Activated T-cell treated with anti-CD3 and anti-CD28 coated beads, Interleukin-2, amount 50 U/mL, for 72 hours (primary cell): Measurements from ENCODE around the gene MMRN1. TPM values are rescaled to one million over a fixed set of nuclear protein-coding genes. Genes with fewer than 3 reads are reported as not detected.

Source experiments
- ATAC-seq, 2 donors: fragments of 150-1000 bp; cut with Tn5 transposase; replicated peaks in 1 of 2; 2 replicates each; pipeline ENCODE4 v1.10.0; 2021; ENCODE audit warnings: moderate library complexity in 2 of 2, mild to moderate bottlenecking in 1 of 2
- DNase-seq, 2 donors: peaks; one replicate each; pipeline ENCODE4 v3.0.0; 2021 to 2022; ENCODE audit warnings: mixed read lengths in 1 of 2
- H3K27ac Mint-ChIP-seq: one replicate; pipeline ENCODE4 v1.8.0; 2022; ENCODE audit warnings: mild to moderate bottlenecking, moderate library complexity, mixed read lengths
- H3K27me3 Mint-ChIP-seq: one replicate; pipeline ENCODE4 v1.8.0; 2022; ENCODE audit warnings: low read depth, mixed read lengths
- H3K36me3 Mint-ChIP-seq, 2 donors: one replicate each; pipeline ENCODE4 v1.8.0; 2022; ENCODE audit warnings: mixed read lengths in 2 of 2, mild to moderate bottlenecking in 1 of 2; ENCODE audit not compliant: insufficient read depth in 2 of 2
- H3K4me1 Mint-ChIP-seq: one replicate; pipeline ENCODE4 v1.8.0; 2022; ENCODE audit warnings: low read depth, mixed read lengths
- H3K4me3 Mint-ChIP-seq, 2 donors: one replicate each; pipeline ENCODE4 v1.8.0; 2022; ENCODE audit warnings: mild to moderate bottlenecking in 2 of 2, mixed read lengths in 2 of 2, moderate library complexity in 2 of 2
- H3K9me3 Mint-ChIP-seq, 2 donors: one replicate each; pipeline ENCODE4 v1.8.0; 2022; ENCODE audit warnings: mixed read lengths in 2 of 2
- total RNA-seq, 2 donors: library from RNA; stranded (reverse); gene quantifications; one replicate each; pipeline ENCODE4 v1.2.3, GENCODE V29; 2022

Gene MMRN1
- total RNA-seq, 2 donors from 2014 or later: not detected

GRCh38 chr4:89992744-89993143 lies 98.1 kb downstream of the MMRN1 start:
- no peak for ATAC-seq
- DNase-seq: no peak
- Mint-ChIP-seq H3K4me3 (no peak overlapping the region), H3K36me3 (no peaks in the 10 kb centered on the region), H3K27ac (no peak overlapping the region), H3K9me3 (peaks cover 0 to 3% of the 10 kb centered on the region in 2 donors), H3K27me3 (no peaks in the 10 kb centered on the region), H3K4me1 (no peaks in the 10 kb centered on the region)

GRCh38 chr4:89994176-89994873 lies 99.7 kb downstream of the MMRN1 start:
- H3K9me3 Mint-ChIP-seq: no peaks in the 10 kb centered on the region
- no peak overlapping the region for H3K4me3 Mint-ChIP-seq
- no peak for DNase-seq
- H3K36me3 Mint-ChIP-seq: no peaks in the 10 kb centered on the region
- no peaks in the 10 kb centered on the region for H3K4me1 Mint-ChIP-seq
- ATAC-seq: no peak
- no peaks in the 10 kb centered on the region for H3K27me3 Mint-ChIP-seq
- no peak overlapping the region for H3K27ac Mint-ChIP-seq

- H3K4me3 Mint-ChIP-seq: no peak overlapping the region
- no peak overlapping the region for H3K27ac Mint-ChIP-seq
- H3K9me3 Mint-ChIP-seq: no peaks in the 10 kb centered on the region
- H3K36me3 Mint-ChIP-seq: no peaks in the 10 kb centered on the region
- ATAC-seq (no peak), DNase-seq (no peak)
- H3K27me3 Mint-ChIP-seq: no peaks in the 10 kb centered on the region
- no peaks in the 10 kb centered on the region for H3K4me1 Mint-ChIP-seq
Observed at GRCh38 chr4:89995006-89995405, 100.4 kb downstream of the MMRN1 start.

- H3K9me3 Mint-ChIP-seq: no peaks in the 10 kb centered on the region
- no peak for ATAC-seq
- no peaks in the 10 kb centered on the region for H3K4me1 Mint-ChIP-seq
- no peaks in the 10 kb centered on the region for H3K36me3 Mint-ChIP-seq
- H3K27me3 Mint-ChIP-seq: no peaks in the 10 kb centered on the region
- no peak overlapping the region for H3K27ac Mint-ChIP-seq
- DNase-seq: no peak
- no peak overlapping the region for H3K4me3 Mint-ChIP-seq
Observed at GRCh38 chr4:89995814-89996213, 101.2 kb downstream of the MMRN1 start.

GRCh38 chr4:89997171-89997704 lies 102.6 kb downstream of the MMRN1 start:
- H3K4me3 Mint-ChIP-seq: no peak overlapping the region
- H3K27me3 Mint-ChIP-seq: no peaks in the 10 kb centered on the region
- peaks cover 0 to 2% of the 10 kb centered on the region in 2 donors for H3K9me3 Mint-ChIP-seq
- H3K4me1 Mint-ChIP-seq: no peaks in the 10 kb centered on the region
- DNase-seq: no peak
- H3K36me3 Mint-ChIP-seq: no peaks in the 10 kb centered on the region
- no peak overlapping the region for H3K27ac Mint-ChIP-seq
- ATAC-seq: no peak

- H3K27me3 Mint-ChIP-seq: no peaks in the 10 kb centered on the region
- no peaks in the 10 kb centered on the region for H3K36me3 Mint-ChIP-seq
- peaks cover 0 to 2% of the 10 kb centered on the region in 2 donors for H3K9me3 Mint-ChIP-seq
- no peak overlapping the region for H3K4me3 Mint-ChIP-seq
- no peak overlapping the region for H3K27ac Mint-ChIP-seq
- ATAC-seq (no peak), DNase-seq (no peak)
- no peaks in the 10 kb centered on the region for H3K4me1 Mint-ChIP-seq
Observed at GRCh38 chr4:89998469-89999011, 103.9 kb downstream of the MMRN1 start.

- Mint-ChIP-seq H3K36me3 (no peaks in the 10 kb centered on the region), H3K4me3 (no peak overlapping the region), H3K27me3 (no peaks in the 10 kb centered on the region), H3K9me3 (peaks cover 0 to 4% of the 10 kb centered on the region in 2 donors), H3K27ac (no peak overlapping the region), H3K4me1 (no peaks in the 10 kb centered on the region)
- ATAC-seq (no peak), DNase-seq (no peak)
Observed at GRCh38 chr4:90001023-90001422, 106.4 kb downstream of the MMRN1 start.

- Mint-ChIP-seq H3K4me3 (no peak overlapping the region), H3K27ac (no peak overlapping the region), H3K9me3 (peaks cover 0 to 4% of the 10 kb centered on the region in 2 donors), H3K4me1 (no peaks in the 10 kb centered on the region), H3K36me3 (no peaks in the 10 kb centered on the region), H3K27me3 (no peaks in the 10 kb centered on the region)
- no peak for DNase-seq
- no peak for ATAC-seq
Observed at GRCh38 chr4:90002441-90003062, 107.9 kb downstream of the MMRN1 start.

Other genes with a start within 250 kb of the MMRN1 start
- under 1 TPM; 0.37 to 0.86 TPM for gene SNCA, start 57.7 kb upstream of the MMRN1 start, total RNA-seq
- gene CCSER1, start 232.5 kb downstream of the MMRN1 start, total RNA-seq: under 1 TPM in 1 of 2 donors, not detected in 1; 0.09 TPM